ENCODE measurements around the gene USHBP1. TPM values are rescaled to one million over a fixed set of nuclear protein-coding genes. Genes with fewer than 3 reads are reported as not detected.
"Not testable (repeated sequence)": the region's sequence is repeated elsewhere in the genome, so short reads cannot be mapped to it uniquely, and the experiment has no call there.

Gene USHBP1
- total RNA-seq, 1 experiment from 2014 or later: 0.26 TPM

- peak; percentile 27 for DNase-seq
- intact Hi-C loops (cut with micrococcal nuclease; ENCODE audit: unreplicated experiment): no loop called here
- CTCF ChIA-PET: no interaction called here
- H3K27me3 Mint-ChIP-seq (ENCODE audit: unreplicated experiment): no peaks in the 10 kb centered on the region
- H3K27ac Mint-ChIP-seq (ENCODE audit: unreplicated experiment): no peak overlapping the region
- TF ChIP-seq CTCF (IDR thresholded peaks at IDR 0.05; ENCODE audit: unreplicated experiment): no peak
- H3K4me3 Mint-ChIP-seq (ENCODE audit: low read depth, unreplicated experiment): no peak overlapping the region
- H3K4me1 Mint-ChIP-seq (ENCODE audit: low read depth, unreplicated experiment): no peaks in the 10 kb centered on the region
- no peaks in the 10 kb centered on the region for H3K9me3 Mint-ChIP-seq (ENCODE audit: low read depth, unreplicated experiment)
- peaks cover 11% of the 10 kb centered on the region for H3K36me3 Mint-ChIP-seq (ENCODE audit: insufficient read depth, unreplicated experiment)
- no TSS peak for BruUV-seq (replicated peaks)
Measured at GRCh38 chr19:17296273-17296672, 31.7 kb upstream of the USHBP1 start.

- intact Hi-C loops (cut with micrococcal nuclease; ENCODE audit: unreplicated experiment); H3K27me3 Mint-ChIP-seq (ENCODE audit: unreplicated experiment); H3K27ac Mint-ChIP-seq (ENCODE audit: unreplicated experiment); DNase-seq; BruUV-seq (replicated peaks); H3K4me3 Mint-ChIP-seq (ENCODE audit: low read depth, unreplicated experiment); H3K4me1 Mint-ChIP-seq (ENCODE audit: low read depth, unreplicated experiment); CTCF ChIA-PET; H3K9me3 Mint-ChIP-seq (ENCODE audit: low read depth, unreplicated experiment): not testable (repeated sequence)
- H3K36me3 Mint-ChIP-seq (ENCODE audit: insufficient read depth, unreplicated experiment): peaks cover 11% of the 10 kb centered on the region
Measured at GRCh38 chr19:17295551-17295950, 31.0 kb upstream of the USHBP1 start.

- TF ChIP-seq CTCF (IDR thresholded peaks at IDR 0.05; ENCODE audit: unreplicated experiment): no peak
Measured at GRCh38 chr19:17294051-17294891, 29.7 kb upstream of the USHBP1 start.

GRCh38 chr19:17293605-17294004 lies 29.1 kb upstream of the USHBP1 start:
- Mint-ChIP-seq H3K4me1 (ENCODE audit: low read depth, unreplicated experiment) (no peaks in the 10 kb centered on the region), H3K9me3 (ENCODE audit: low read depth, unreplicated experiment) (no peaks in the 10 kb centered on the region), H3K27me3 (ENCODE audit: unreplicated experiment) (no peaks in the 10 kb centered on the region), H3K27ac (ENCODE audit: unreplicated experiment) (no peak overlapping the region), H3K36me3 (ENCODE audit: insufficient read depth, unreplicated experiment) (peaks cover 11% of the 10 kb centered on the region), H3K4me3 (ENCODE audit: low read depth, unreplicated experiment) (no peak overlapping the region)
- TF ChIP-seq CTCF (IDR thresholded peaks at IDR 0.05; ENCODE audit: unreplicated experiment): no peak
- DNase-seq: no peak
- CTCF ChIA-PET: interaction anchor here (0.6 to 1.0 kb wide), 4 partner anchors 12 to 148 kb away, joined by 3 to 4 read pairs (median 3); partner anchors contain the start of gene MRPL34
- intact Hi-C loops (cut with micrococcal nuclease; ENCODE audit: unreplicated experiment): loop anchor here (2.0 kb wide), 1 partner anchor 93 kb away; no protein-coding TSS in a partner anchor
- no TSS peak for BruUV-seq (replicated peaks)

More at GRCh38 chr19:17294051-17294891, 29.7 kb upstream of the USHBP1 start:
- no peaks in the 10 kb centered on the region for H3K4me1 Mint-ChIP-seq (ENCODE audit: low read depth, unreplicated experiment)
- H3K27me3 Mint-ChIP-seq (ENCODE audit: unreplicated experiment): no peaks in the 10 kb centered on the region
- no peak overlapping the region for H3K4me3 Mint-ChIP-seq (ENCODE audit: low read depth, unreplicated experiment)
- intact Hi-C loops (cut with micrococcal nuclease; ENCODE audit: unreplicated experiment): no loop called here
- CTCF ChIA-PET: no interaction called here
- no TSS peak for BruUV-seq (replicated peaks)
- H3K27ac Mint-ChIP-seq (ENCODE audit: unreplicated experiment): no peak overlapping the region
- DNase-seq: peak; percentile 50
- H3K9me3 Mint-ChIP-seq (ENCODE audit: low read depth, unreplicated experiment): no peaks in the 10 kb centered on the region
- peaks cover 11% of the 10 kb centered on the region for H3K36me3 Mint-ChIP-seq (ENCODE audit: insufficient read depth, unreplicated experiment)
